ENCODE data around the gene RBPJ.
"Not testable (repeated sequence)": the region's sequence is repeated elsewhere in the genome, so short reads cannot be mapped to it uniquely, and the experiment has no call there.

RBPJ gene

DNA sequence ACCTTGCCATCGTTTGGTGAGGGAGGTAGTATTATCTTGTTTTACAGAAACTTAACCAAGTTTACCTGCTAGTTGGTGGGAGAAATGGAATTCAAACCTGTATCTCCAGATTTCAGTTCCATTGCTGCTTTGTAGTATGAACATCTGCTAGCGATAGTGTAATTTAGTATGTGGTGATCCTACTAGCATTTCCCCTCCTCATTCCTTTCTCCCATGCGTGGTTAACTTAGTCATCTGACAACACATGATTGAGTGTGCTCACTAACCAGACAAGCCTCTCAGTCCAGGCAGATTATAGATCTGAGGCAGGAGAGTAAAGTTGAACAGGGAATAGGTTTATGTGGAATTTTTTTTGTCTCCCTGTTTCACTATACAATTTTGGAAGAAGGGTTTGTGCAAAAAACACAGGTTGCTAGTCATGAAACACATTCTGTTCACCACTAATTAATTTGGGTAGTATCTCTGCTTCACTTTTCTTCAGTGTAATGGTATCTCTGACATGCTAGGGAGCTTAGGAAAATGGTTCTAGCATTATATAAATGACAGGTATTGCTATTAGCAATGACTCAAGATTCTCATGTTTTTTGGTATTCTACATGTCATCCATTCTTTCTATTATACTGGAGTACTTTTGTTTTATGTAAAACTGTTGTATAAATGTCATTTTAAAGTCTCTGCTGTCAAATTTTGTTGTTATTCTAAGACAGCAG is 21.7 kb downstream of the RBPJ start:
- DNase-seq (ENCODE audit: low spot score), result no peak

GRCh38 chr4:26343038-26343398 is 22.2 kb downstream of the RBPJ start:
- DNase-seq (ENCODE audit: low spot score), result no peak

DNA sequence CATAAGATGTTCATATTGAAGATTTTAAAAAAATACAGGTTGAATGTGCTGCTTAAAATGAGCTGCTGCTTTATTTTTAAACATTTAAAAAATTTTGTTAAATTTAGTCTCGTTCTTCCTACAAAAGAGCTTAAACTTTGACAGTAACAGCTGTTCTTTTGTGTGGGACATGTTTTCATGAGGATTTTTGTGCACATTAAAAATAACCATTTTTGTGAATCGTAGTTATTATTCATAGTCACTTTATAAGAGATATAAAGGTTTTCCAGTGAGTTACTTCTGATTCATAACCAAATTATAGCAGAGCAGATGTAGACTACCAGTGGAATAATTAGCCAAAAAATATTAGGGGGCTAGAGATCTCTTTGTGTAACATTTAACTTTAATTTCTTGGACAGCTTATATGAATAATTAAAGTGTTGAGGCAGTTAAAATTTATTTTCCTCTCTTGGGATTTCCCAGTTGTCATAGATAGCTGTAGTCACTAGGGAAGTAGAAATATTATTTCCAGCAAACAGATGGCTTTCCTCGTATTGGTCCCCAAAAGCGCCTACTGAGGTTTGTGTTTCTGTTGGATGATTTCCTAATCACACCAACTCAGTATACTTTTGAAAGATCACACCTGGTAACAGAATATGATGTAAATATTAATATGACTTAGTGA is 24.2 kb downstream of the RBPJ start:
- DNase-seq (ENCODE audit: low spot score), result no peak

- DNase-seq (ENCODE audit: low spot score), result no peak
Observed at GRCh38 chr4:26345565-26345938, 24.7 kb downstream of the RBPJ start.

- DNase-seq (ENCODE audit: low spot score), result no peak
Observed at GRCh38 chr4:26346203-26346620, 25.4 kb downstream of the RBPJ start.

GRCh38 chr4:26349496-26349895 is 28.7 kb downstream of the RBPJ start:
- DNase-seq (ENCODE audit: low spot score), result no peak

DNA sequence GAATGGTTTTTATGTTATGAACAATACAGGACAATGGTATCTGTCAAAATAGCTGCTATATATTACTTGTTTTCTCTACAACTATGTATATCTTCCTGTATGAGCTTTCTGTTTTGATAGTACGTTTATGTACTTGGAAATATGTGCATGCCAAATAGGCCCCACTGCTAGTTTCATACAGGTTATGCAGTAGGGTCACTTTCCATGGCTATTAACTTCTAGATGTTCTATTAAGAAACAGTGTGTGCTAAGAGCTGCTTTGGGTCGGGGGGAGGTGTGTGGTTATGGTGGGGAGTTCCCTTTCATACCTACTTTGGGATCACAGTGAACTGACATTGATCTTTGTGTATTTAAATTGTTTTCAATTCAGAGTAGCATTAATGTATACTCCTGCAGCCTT is 30.9 kb downstream of the RBPJ start:
- DNase-seq (ENCODE audit: low spot score), result no peak

DNA sequence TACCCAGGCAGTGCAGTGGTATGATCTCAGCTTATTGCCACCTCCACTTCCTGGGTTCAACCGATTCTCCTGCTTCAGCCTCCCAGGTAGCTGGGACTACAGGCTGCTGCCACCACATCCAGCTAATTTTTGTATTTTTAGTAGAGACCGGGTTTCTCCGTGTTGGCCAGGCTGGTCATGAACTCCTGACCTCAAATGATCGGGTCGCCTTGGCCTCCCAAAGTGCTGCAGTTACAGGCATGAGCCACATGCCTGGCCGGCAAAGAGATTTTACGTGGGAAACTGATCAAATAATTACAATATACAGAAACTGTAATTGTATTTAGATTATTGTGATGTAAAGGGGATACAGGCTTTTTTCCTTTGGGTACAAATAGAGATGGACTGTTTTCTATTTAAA is 33.7 kb downstream of the RBPJ start:
- no peak for DNase-seq (ENCODE audit: low spot score)

DNA sequence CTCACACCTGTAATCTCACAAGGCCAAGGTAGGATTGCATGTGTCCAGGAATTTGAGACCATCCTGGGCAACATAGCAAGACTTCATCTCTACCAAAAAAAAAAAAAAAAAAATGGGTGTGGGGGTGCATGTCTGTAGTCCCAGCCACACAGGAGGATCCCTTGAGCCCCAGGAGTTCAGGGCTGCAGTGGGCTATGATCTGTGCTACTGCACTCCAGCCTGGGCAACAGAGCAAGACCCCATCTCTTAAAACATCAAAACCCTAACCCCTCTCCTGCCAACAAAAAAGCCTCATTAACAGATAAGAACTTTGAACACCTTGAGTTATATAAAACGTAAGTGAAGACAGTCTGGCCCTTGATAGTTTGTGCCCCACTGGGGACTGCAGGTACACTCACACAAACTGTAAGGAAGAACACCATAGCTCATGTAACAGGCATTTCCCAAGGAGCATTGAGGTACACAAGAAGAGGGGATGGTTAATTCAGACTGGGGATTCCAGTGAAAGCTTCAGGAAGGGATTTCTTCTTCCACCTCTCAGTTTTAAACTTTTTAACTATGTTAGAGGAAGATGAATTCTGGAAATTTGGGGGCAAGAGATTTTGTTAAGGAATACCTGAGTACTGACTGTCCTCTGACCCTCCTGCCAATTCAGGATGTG is 34.7 kb downstream of the RBPJ start:
- no peak for DNase-seq (ENCODE audit: low spot score)

GRCh38 chr4:26356081-26356501 is 35.3 kb downstream of the RBPJ start:
- DNase-seq (ENCODE audit: low spot score), result no peak

GRCh38 chr4:26359521-26359920 is 38.7 kb downstream of the RBPJ start:
- not testable (repeated sequence) for DNase-seq (ENCODE audit: low spot score)

DNA sequence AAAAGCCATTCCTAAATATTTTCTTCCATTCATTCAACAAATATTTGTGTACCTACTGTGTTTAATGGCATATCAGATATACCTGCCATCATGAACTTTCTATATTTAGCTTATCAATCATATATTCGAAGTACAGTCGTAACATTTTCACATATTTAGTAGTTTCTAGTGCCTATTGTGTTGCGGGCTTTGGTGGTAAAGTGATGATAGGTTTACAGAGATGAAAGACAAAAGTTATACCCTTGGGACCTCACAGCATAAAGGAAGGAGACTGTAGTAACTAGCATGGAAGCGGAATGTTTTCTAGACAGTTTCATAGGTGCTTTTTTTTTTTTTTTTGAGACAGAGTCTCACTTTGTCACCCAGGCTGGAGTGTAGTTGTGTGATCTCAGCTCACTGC is 39.5 kb downstream of the RBPJ start:
- no peak for DNase-seq (ENCODE audit: low spot score)

DNA sequence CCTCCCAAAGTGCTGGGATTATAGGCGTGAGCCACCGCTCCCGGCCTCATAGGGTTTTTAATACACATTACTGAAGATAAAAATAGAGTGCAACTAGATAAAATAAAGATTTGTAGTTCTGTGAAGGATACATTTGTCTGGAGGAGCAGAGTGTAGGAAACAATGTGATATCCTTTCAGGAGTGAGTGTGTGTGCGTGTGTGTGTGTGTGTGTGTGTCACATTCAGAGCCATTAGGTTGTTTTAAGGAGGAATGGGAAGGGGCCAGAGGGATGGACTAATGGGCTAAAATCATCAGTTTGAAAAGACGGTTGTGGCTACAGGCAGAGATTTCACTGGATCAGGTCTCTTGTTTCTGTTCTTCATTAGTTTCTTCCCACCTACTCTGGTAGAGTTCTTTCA is 40.0 kb downstream of the RBPJ start:
- no peak for DNase-seq (ENCODE audit: low spot score)

DNA sequence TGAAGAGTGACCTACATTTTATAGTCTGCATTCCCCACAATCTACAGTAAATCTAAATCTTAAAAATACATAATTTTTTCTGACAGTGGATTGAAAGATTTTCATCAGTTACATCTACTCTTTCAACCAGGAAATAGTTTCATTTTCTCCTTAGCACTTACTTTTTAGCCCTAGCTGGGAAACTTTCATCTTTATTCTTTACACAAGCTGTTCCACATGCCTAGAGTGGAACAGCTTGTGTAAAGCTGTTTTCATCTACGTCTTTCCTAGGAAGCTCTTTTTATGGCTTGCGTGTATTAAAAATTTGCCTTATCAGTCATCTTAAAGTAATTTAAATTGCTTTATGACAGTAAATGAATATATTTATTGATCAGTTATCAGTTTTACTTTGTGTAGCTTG is 40.5 kb downstream of the RBPJ start:
- no peak for DNase-seq (ENCODE audit: low spot score)

DNA sequence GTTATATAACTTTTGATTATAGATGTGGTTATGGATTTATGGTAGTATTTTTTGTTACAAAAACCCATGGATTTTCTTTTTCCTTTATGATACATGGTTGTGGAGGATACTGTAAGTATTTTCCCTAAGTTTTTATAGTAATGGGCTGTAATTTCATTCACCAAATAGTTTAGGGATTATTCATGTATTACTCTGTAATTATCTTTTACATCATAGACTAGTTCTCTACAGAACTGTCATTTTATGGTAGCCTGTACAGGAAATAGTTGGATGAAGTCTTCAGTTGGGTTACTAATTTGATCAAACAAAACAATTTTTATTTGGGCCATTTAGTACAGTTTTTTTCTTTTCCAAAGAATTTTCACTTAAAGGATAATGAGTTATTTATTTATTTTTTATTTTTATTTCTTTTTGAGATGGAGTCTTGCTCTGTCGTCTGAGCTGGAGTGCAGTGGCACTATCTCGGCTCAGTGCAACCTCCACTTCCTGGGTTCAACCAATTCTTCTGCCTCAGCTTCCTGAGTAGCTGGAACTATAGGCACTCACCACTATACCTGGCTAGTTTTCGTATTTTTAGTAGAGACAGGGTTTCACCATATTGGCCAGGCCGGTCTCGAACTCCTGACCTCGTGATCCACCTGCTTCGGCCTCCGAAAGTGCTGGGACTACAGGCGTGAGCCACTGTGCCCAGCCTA is 42.1 kb downstream of the RBPJ start:
- no peak for DNase-seq (ENCODE audit: low spot score)

DNA sequence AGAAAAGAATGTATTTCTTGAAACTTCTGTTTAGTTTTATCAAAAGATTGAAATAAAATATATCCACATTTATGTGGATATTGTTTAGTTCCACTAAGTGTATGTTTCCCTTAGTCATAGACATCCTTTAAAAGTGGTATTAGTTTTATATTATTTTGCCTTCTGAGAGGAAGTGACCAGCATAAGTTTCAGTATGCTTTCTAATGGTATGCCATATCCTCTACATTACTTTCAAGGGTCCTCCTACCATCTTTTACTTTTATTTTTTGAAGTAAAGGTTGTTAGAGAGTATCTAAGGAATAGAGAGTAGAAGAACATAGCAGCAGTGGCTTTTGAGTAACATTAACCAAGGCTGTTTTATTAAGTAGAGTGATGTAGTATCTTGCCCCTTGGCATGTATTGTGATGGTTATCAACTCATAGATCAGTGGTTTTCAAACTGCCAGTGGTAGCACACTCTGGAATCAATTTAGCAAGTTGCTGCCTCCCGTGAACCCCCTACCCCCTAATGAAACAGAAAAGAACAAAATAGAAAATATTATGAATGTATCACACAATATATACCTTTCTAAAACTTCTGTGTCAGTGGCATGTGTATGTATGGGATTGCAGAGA is 44.8 kb downstream of the RBPJ start:
- no peak for DNase-seq (ENCODE audit: low spot score)

- no peak for DNase-seq (ENCODE audit: low spot score)
Observed at GRCh38 chr4:26367811-26368210, 47.0 kb downstream of the RBPJ start.

DNA sequence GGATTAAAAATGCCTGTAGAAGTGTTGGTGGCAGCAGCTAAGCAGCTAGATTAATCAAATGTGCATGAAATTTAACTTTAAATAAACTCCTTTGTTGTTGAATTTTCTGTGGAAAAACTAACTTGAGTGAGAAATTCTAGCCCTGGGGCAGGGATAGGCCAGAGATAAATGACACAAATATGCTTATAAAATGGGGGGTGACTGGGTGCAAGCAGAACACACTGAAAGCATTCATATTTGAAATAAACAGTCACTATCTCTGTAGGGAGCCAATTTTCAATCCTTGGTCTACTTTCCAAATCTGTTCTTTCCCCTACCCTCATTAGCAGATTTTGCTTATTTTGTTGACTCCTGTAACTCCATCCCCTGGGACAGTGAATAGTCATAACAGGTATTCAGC is 47.9 kb downstream of the RBPJ start:
- DNase-seq (ENCODE audit: low spot score), result no peak

GRCh38 chr4:26369132-26369531 is 48.3 kb downstream of the RBPJ start:
- DNase-seq (ENCODE audit: low spot score), result no peak

- no peak for DNase-seq (ENCODE audit: low spot score)
Observed at GRCh38 chr4:26369581-26369980, 48.8 kb downstream of the RBPJ start.

- DNase-seq (ENCODE audit: low spot score), result no peak
Observed at GRCh38 chr4:26372076-26372475, 51.3 kb downstream of the RBPJ start.

DNA sequence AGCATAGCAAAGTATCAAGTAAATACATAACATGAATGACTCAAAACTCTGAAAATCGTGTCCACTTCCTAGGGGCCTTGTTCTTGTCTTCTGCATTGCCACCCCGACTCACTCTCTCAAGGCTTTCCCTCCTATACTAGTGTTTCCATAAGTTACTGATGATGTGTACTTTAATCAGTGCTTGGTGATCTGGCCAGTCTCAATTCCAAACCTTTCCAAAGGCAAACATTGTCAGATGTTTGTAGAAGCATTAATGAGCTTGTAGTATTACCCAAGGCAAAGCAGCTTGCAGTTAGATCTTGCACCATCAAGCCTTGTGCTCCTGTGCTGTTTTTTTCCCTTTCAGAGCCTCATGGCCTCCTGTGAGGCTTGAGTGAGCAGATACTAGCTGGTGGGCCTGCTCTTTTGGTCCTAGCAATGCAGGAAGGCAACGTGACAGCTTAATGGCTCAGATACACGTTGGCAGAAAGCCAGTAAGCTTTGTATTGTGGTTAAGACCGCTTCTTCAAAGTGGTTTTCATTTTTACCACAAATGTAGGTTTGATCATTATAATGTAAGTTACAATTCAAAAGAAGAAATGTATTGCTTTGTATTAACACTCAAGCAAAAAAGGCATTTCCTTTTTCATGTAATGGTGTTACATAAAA is 51.8 kb downstream of the RBPJ start:
- DNase-seq (ENCODE audit: low spot score), result peak; percentile 70
